ENCODE data around the gene ZNF678.

Gene ZNF678

DNA sequence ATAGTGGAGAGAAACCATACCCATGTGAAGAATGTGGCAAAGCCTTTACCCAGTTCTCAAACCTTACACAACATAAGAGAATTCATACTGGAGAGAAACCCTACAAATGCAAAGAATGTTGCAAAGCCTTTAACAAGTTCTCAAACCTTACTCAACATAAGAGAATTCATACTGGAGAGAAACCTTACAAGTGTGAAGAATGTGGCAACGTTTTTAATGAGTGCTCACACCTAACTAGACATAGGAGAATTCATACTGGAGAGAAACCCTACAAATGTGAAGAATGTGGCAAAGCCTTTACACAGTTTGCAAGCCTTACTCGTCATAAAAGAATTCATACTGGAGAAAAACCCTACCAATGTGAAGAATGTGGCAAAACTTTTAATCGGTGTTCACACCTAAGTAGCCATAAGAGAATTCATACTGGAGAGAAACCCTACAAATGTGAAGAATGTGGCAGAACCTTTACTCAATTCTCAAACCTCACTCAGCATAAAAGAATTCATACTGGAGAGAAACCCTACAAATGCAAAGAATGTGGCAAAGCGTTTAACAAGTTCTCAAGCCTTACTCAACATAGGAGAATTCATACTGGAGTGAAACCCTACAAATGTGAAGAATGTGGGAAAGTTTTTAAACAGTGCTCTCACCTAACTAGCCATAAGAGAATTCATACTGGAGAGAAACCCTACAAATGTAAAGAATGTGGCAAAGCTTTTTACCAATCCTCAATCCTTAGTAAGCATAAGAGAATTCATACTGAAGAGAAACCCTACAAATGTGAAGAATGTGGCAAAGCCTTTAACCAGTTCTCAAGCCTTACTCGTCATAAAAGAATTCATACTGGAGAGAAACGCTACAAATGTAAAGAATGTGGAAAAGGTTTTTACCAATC is 91.7 kb downstream of the ZNF678 start:
- H2AK5ac ChIP-seq (ENCODE audit: low read length, severe bottlenecking): no peak overlapping the region
- no peak overlapping the region for H3K23ac ChIP-seq (ENCODE audit: low read length in 2 of 2)
- H2BK15ac ChIP-seq (ENCODE audit: low read depth, poor library complexity, severe bottlenecking): no peak overlapping the region
- H3K9ac ChIP-seq (ENCODE audit: low read length): no peak overlapping the region
- peak; percentile 3 for DNase-seq
- H3K27me3 ChIP-seq (ENCODE audit: control insufficient read depth in 1 of 2, insufficient read depth in 1 of 2, low read length in 2 of 2): no peaks in the 10 kb centered on the region
- H3K4ac ChIP-seq (ENCODE audit: low read depth in 1 of 2, low read length in 2 of 2): no peak overlapping the region
- no peak overlapping the region for H4K91ac ChIP-seq (ENCODE audit: low read length)
- H2BK5ac ChIP-seq (ENCODE audit: low read depth, low read length, poor library complexity, severe bottlenecking): no peak overlapping the region
- no peak overlapping the region for H3K18ac ChIP-seq (ENCODE audit: low read depth in 1 of 2, low read length in 2 of 2)
- H3K4me1 ChIP-seq (ENCODE audit: control insufficient read depth, insufficient read depth, low read depth, low read length): no peaks in the 10 kb centered on the region
- H3K9me3 ChIP-seq (ENCODE audit: control insufficient read depth, low read length): peaks cover 100% of the 10 kb centered on the region
- no peak overlapping the region for H4K8ac ChIP-seq (ENCODE audit: low read length)
- WGBS: 96% methylated on average over 3 of the region's 6 CpGs
- no peak overlapping the region for H2AFZ ChIP-seq (ENCODE audit: low read depth, low read length)
- peaks cover 5 to 25% of the 10 kb centered on the region in 2 experiments for H3K36me3 ChIP-seq (ENCODE audit: control insufficient read depth in 1 of 2, insufficient read depth in 2 of 2, low read depth in 1 of 2, low read length in 2 of 2)
- H2BK12ac ChIP-seq (ENCODE audit: low read length in 2 of 2): no peak overlapping the region
- no peak overlapping the region for H3K4me2 ChIP-seq (ENCODE audit: low read length, poor library complexity, severe bottlenecking)
- H2BK120ac ChIP-seq (ENCODE audit: low read depth, low read length): no peak overlapping the region
- H3K79me1 ChIP-seq (replicated peaks; ENCODE audit: low read length, poor library complexity, severe bottlenecking): peaks cover 9% of the 10 kb centered on the region
- H3K27ac ChIP-seq (ENCODE audit: low read length, poor library complexity, severe bottlenecking): no peak overlapping the region
- H3K4me3 ChIP-seq (ENCODE audit: insufficient read depth in 1 of 2, low read depth in 1 of 2, low read length in 2 of 2): peak overlapping the region in 1 of 2 experiments; percentile 60
- no peak overlapping the region for H3K14ac ChIP-seq (ENCODE audit: low read length in 2 of 2)

DNA sequence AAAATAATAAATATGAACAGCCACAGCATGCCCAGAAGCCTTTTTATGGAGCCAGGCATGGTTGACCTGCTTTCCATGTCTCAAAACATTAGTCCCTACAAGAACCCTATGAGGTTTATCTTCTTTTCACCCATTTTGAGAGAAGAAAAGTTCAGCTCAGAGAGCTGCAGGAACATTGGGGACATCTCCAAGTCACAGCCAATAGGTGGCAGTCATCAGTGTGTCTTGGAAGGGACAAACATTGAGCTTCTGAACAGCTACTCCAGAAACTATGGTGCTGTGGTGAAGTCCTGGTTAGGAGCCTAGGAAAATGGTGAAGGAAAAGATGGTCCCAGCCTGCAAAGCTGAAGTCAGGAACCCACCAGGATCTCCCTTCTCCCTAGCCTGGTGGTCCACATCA is 98.1 kb downstream of the ZNF678 start:
- no peak overlapping the region for H2BK12ac ChIP-seq (ENCODE audit: low read length in 2 of 2)
- H2AFZ ChIP-seq (ENCODE audit: low read depth, low read length): no peak overlapping the region
- no peak overlapping the region for H2AK5ac ChIP-seq (ENCODE audit: low read length, severe bottlenecking)
- H3K4me1 ChIP-seq (ENCODE audit: control insufficient read depth, insufficient read depth, low read depth, low read length): no peaks in the 10 kb centered on the region
- no peak overlapping the region for H2BK5ac ChIP-seq (ENCODE audit: low read depth, low read length, poor library complexity, severe bottlenecking)
- H3K4ac ChIP-seq (ENCODE audit: low read depth in 1 of 2, low read length in 2 of 2): no peak overlapping the region
- H2BK15ac ChIP-seq (ENCODE audit: low read depth, poor library complexity, severe bottlenecking): no peak overlapping the region
- peaks cover 100% of the 10 kb centered on the region for H3K9me3 ChIP-seq (ENCODE audit: control insufficient read depth, low read length)
- H3K9ac ChIP-seq (ENCODE audit: low read length): no peak overlapping the region
- H3K79me1 ChIP-seq (replicated peaks; ENCODE audit: low read length, poor library complexity, severe bottlenecking): no peaks in the 10 kb centered on the region
- no peak overlapping the region for H3K18ac ChIP-seq (ENCODE audit: low read depth in 1 of 2, low read length in 2 of 2)
- H3K23ac ChIP-seq (ENCODE audit: low read length in 2 of 2): no peak overlapping the region
- H4K8ac ChIP-seq (ENCODE audit: low read length): no peak overlapping the region
- H3K4me3 ChIP-seq (ENCODE audit: insufficient read depth in 1 of 2, low read depth in 1 of 2, low read length in 2 of 2): peak overlapping the region in 1 of 2 experiments; percentile 50
- no peak overlapping the region for H4K91ac ChIP-seq (ENCODE audit: low read length)
- no peak overlapping the region for H3K27ac ChIP-seq (ENCODE audit: low read length, poor library complexity, severe bottlenecking)
- H3K36me3 ChIP-seq (ENCODE audit: control insufficient read depth in 1 of 2, insufficient read depth in 2 of 2, low read depth in 1 of 2, low read length in 2 of 2): peaks cover 3 to 4% of the 10 kb centered on the region in 2 experiments
- H3K4me2 ChIP-seq (ENCODE audit: low read length, poor library complexity, severe bottlenecking): no peak overlapping the region
- no peak overlapping the region for H2BK120ac ChIP-seq (ENCODE audit: low read depth, low read length)
- no peak for DNase-seq
- no peaks in the 10 kb centered on the region for H3K27me3 ChIP-seq (ENCODE audit: control insufficient read depth in 1 of 2, insufficient read depth in 1 of 2, low read length in 2 of 2)
- no peak overlapping the region for H3K14ac ChIP-seq (ENCODE audit: low read length in 2 of 2)

DNA sequence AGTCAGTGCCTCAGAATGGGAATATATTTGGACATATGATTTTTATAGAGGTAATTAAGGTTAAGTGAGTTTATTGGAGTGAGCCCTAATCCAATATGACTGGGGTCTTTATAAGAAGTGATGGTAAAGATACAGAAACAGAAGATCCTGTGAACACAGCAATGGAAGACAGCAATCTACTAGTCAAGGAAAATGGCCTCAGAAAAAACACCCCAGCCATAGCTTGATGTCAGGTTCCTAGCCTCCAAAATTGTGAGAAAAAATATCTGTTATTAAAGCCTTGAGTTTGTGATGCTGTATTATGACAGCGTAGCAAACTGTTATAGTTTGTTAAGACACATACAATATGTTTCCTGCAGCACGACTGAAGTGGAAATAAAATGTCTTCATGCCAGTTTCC is 99.6 kb downstream of the ZNF678 start:
- H2BK120ac ChIP-seq (ENCODE audit: low read depth, low read length): no peak overlapping the region

DNA sequence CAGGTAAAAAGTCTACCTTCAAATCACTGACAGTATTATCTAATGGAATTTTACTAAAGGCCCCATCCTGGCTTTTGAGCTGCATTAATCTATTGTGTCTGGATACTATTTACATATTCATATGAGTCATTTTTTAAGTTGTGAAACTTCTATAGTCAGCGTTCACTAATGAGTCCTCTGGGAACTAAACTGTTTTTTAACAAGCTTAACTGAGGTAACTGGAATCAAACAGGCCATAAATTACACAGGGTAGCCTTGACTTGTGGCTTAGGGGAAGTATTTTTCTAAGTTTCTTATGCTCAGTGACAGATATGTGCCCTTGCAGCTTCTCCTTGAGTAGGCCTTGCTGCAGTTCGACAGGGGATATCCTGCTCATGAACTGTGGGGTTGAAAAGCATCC is 102.9 kb downstream of the ZNF678 start:
- no peaks in the 10 kb centered on the region for H3K27me3 ChIP-seq (ENCODE audit: control insufficient read depth in 1 of 2, insufficient read depth in 1 of 2, low read length in 2 of 2)
- H4K91ac ChIP-seq (ENCODE audit: low read length): no peak overlapping the region
- H3K14ac ChIP-seq (ENCODE audit: low read length in 2 of 2): no peak overlapping the region

More for the DNA sequence above, 99.6 kb downstream of the ZNF678 start:
- Histone ChIP-seq H3K4me2 (ENCODE audit: low read length, poor library complexity, severe bottlenecking) (no peak overlapping the region), H2AK5ac (ENCODE audit: low read length, severe bottlenecking) (no peak overlapping the region), H3K79me1 (replicated peaks; ENCODE audit: low read length, poor library complexity, severe bottlenecking) (no peaks in the 10 kb centered on the region), H3K9ac (ENCODE audit: low read length) (no peak overlapping the region), H3K18ac (ENCODE audit: low read depth in 1 of 2, low read length in 2 of 2) (no peak overlapping the region), H2BK15ac (ENCODE audit: low read depth, poor library complexity, severe bottlenecking) (no peak overlapping the region), H3K36me3 (ENCODE audit: control insufficient read depth in 1 of 2, insufficient read depth in 2 of 2, low read depth in 1 of 2, low read length in 2 of 2) (peaks cover 3 to 4% of the 10 kb centered on the region in 2 experiments), H3K4me1 (ENCODE audit: control insufficient read depth, insufficient read depth, low read depth, low read length) (no peaks in the 10 kb centered on the region), H3K4me3 (ENCODE audit: insufficient read depth in 1 of 2, low read depth in 1 of 2, low read length in 2 of 2) (peak overlapping the region in 1 of 2 experiments; percentile 5), H3K23ac (ENCODE audit: low read length in 2 of 2) (no peak overlapping the region), H3K27me3 (ENCODE audit: control insufficient read depth in 1 of 2, insufficient read depth in 1 of 2, low read length in 2 of 2) (no peaks in the 10 kb centered on the region), H4K8ac (ENCODE audit: low read length) (no peak overlapping the region), H4K91ac (ENCODE audit: low read length) (no peak overlapping the region), H3K14ac (ENCODE audit: low read length in 2 of 2) (no peak overlapping the region), H2BK12ac (ENCODE audit: low read length in 2 of 2) (no peak overlapping the region), H3K4ac (ENCODE audit: low read depth in 1 of 2, low read length in 2 of 2) (no peak overlapping the region), H2AFZ (ENCODE audit: low read depth, low read length) (no peak overlapping the region), H2BK5ac (ENCODE audit: low read depth, low read length, poor library complexity, severe bottlenecking) (no peak overlapping the region), H3K27ac (ENCODE audit: low read length, poor library complexity, severe bottlenecking) (no peak overlapping the region), H3K9me3 (ENCODE audit: control insufficient read depth, low read length) (peaks cover 97% of the 10 kb centered on the region)
- no peak for DNase-seq
- WGBS: 96% methylated on average over 2 of the region's 2 CpGs

More for the DNA sequence above, 102.9 kb downstream of the ZNF678 start:
- H2AK5ac ChIP-seq (ENCODE audit: low read length, severe bottlenecking): no peak overlapping the region
- peaks cover 0 to 4% of the 10 kb centered on the region in 2 experiments for H3K36me3 ChIP-seq (ENCODE audit: control insufficient read depth in 1 of 2, insufficient read depth in 2 of 2, low read depth in 1 of 2, low read length in 2 of 2)
- no peak overlapping the region for H2BK120ac ChIP-seq (ENCODE audit: low read depth, low read length)
- H3K4me2 ChIP-seq (ENCODE audit: low read length, poor library complexity, severe bottlenecking): no peak overlapping the region
- no peak overlapping the region for H2BK12ac ChIP-seq (ENCODE audit: low read length in 2 of 2)
- 89% methylated on average over 1 of the region's 2 CpGs for WGBS
- no peaks in the 10 kb centered on the region for H3K4me1 ChIP-seq (ENCODE audit: control insufficient read depth, insufficient read depth, low read depth, low read length)
- no peak overlapping the region for H3K27ac ChIP-seq (ENCODE audit: low read length, poor library complexity, severe bottlenecking)
- H3K9ac ChIP-seq (ENCODE audit: low read length): no peak overlapping the region
- H3K4ac ChIP-seq (ENCODE audit: low read depth in 1 of 2, low read length in 2 of 2): no peak overlapping the region
- DNase-seq: no peak
- H3K18ac ChIP-seq (ENCODE audit: low read depth in 1 of 2, low read length in 2 of 2): no peak overlapping the region
- no peak overlapping the region for H2AFZ ChIP-seq (ENCODE audit: low read depth, low read length)
- no peak overlapping the region for H2BK5ac ChIP-seq (ENCODE audit: low read depth, low read length, poor library complexity, severe bottlenecking)
- H2BK15ac ChIP-seq (ENCODE audit: low read depth, poor library complexity, severe bottlenecking): no peak overlapping the region
- no peak overlapping the region for H3K23ac ChIP-seq (ENCODE audit: low read length in 2 of 2)
- H4K8ac ChIP-seq (ENCODE audit: low read length): no peak overlapping the region
- H3K9me3 ChIP-seq (ENCODE audit: control insufficient read depth, low read length): peaks cover 96% of the 10 kb centered on the region
- H3K4me3 ChIP-seq (ENCODE audit: insufficient read depth in 1 of 2, low read depth in 1 of 2, low read length in 2 of 2): peak overlapping the region in 1 of 2 experiments; percentile 26
- no peaks in the 10 kb centered on the region for H3K79me1 ChIP-seq (replicated peaks; ENCODE audit: low read length, poor library complexity, severe bottlenecking)

Data from mesenchymal stem cell (in vitro differentiated cells and primary cell).